Endodermal cell (in vitro differentiated cells): Measurements from ENCODE around the gene C8B. TPM values are rescaled to one million over a fixed set of nuclear protein-coding genes. Genes with fewer than 3 reads are reported as not detected.

Experiments used
- DNase-seq: peaks from one replicate; pipeline ENCODE4 v3.0.0-alpha.2; 2017
- H3K27ac ChIP-seq: 2 replicates; pipeline ENCODE4 v1.5.1; 2013; ENCODE audit warnings: mild to moderate bottlenecking, low read depth, low read length, moderate library complexity
- H3K27me3 ChIP-seq: 2 replicates; pipeline ENCODE4 v1.6.1; 2013; ENCODE audit warnings: mild to moderate bottlenecking, low read length, moderate library complexity; ENCODE audit not compliant: insufficient read depth, control insufficient read depth, poor library complexity, severe bottlenecking
- H3K36me3 ChIP-seq: 2 replicates; pipeline ENCODE4 v1.7.0; 2013; ENCODE audit warnings: mild to moderate bottlenecking, low read length, moderate library complexity; ENCODE audit not compliant: control insufficient read depth, insufficient read depth
- H3K4me1 ChIP-seq: one replicate; pipeline ENCODE4 v1.7.0; 2013; ENCODE audit warnings: low read length; ENCODE audit not compliant: control insufficient read depth, insufficient read depth
- H3K4me3 ChIP-seq: 2 replicates; pipeline ENCODE4 v1.5.1; 2013; ENCODE audit warnings: mild to moderate bottlenecking, low read length, moderate library complexity
- H3K9ac ChIP-seq: 2 replicates; pipeline ENCODE4 v1.6.1; 2013; ENCODE audit warnings: mild to moderate bottlenecking, low read length, moderate library complexity; ENCODE audit not compliant: poor library complexity, severe bottlenecking; ENCODE audit errors: extremely low read depth
- H3K9me3 ChIP-seq: 2 replicates; pipeline ENCODE4 v1.6.1; 2013; ENCODE audit warnings: mild to moderate bottlenecking, low read length, moderate library complexity; ENCODE audit not compliant: control insufficient read depth
- H3K27ac Mint-ChIP-seq: 2 replicates; pipeline ENCODE4 v1.8.0; 2020; ENCODE audit warnings: mixed read lengths
- H3K27me3 Mint-ChIP-seq: 2 replicates; pipeline ENCODE4 v1.8.0; 2021; ENCODE audit warnings: mild to moderate bottlenecking, mixed read lengths; ENCODE audit not compliant: insufficient read depth
- H3K36me3 Mint-ChIP-seq: 2 replicates; pipeline ENCODE4 v1.8.0; 2020; ENCODE audit warnings: low read depth, mixed read lengths
- H3K4me1 Mint-ChIP-seq: 2 replicates; pipeline ENCODE4 v1.8.0; 2020; ENCODE audit warnings: mixed read lengths
- H3K4me3 Mint-ChIP-seq: 2 replicates; pipeline ENCODE4 v1.8.0; 2020; ENCODE audit warnings: mild to moderate bottlenecking, moderate library complexity, mixed read lengths
- H3K9me3 Mint-ChIP-seq: 2 replicates; pipeline ENCODE4 v1.8.0; 2020; ENCODE audit warnings: mild to moderate bottlenecking, mixed read lengths
- WGBS, 2 experiments: methylation state at CpG; one replicate each; pipeline versions ENCODE4 v1.1.5 to v1.1.7; 2013; ENCODE audit warnings: missing lambda C conversion rate in 2 of 2, mixed read lengths in 1 of 2; ENCODE audit not compliant: insufficient coverage in 1 of 2, insufficient read length in 1 of 2; 5-methylcytosine and 5-hydroxymethylcytosine counted together
- total RNA-seq, 2 donors: library from RNA; stranded (reverse); fragmentation: NEBNext Ultra II Directional in 1 of 2; extraction: Animal tissue kit (Norgen Biotek cat#: 25700) in 1 of 2; gene quantifications; 2 replicates in 1 of 2; 3 replicates in 1 of 2; pipeline ENCODE4 v1.2.1, GENCODE V29; 2021
- TF ChIP-seq, protein P1 (sequence below): fragments of 200-600 bp; sonication (generic); conservative IDR thresholded peaks from 2 replicates; pipeline ENCODE4 v1.5.0; 2021; ENCODE audit warnings: antibody characterized with exemption, mild to moderate bottlenecking

C8B gene
- total RNA-seq, 2 donors from 2014 or later = not detected

GRCh38 chr1:56890229-56890628 is 75.6 kb downstream of the C8B start:
- no peaks in the 10 kb centered on the region for H3K9me3 ChIP-seq
- DNase-seq = no peak
- no peak overlapping the region for H3K4me3 ChIP-seq
- no peaks in the 10 kb centered on the region for H3K36me3 Mint-ChIP-seq
- peaks cover 12% of the 10 kb centered on the region for H3K27me3 Mint-ChIP-seq
- H3K4me3 Mint-ChIP-seq = no peak overlapping the region
- no peak overlapping the region for H3K27ac Mint-ChIP-seq
- peaks cover 8% of the 10 kb centered on the region for H3K27me3 ChIP-seq
- 91 to 92% methylated on average over 2 to 3 of the region's 3 CpGs for WGBS, 2 experiments
- H3K9ac ChIP-seq = no peak overlapping the region
- no peak overlapping the region for H3K27ac ChIP-seq
- no peaks in the 10 kb centered on the region for H3K4me1 Mint-ChIP-seq
- no peaks in the 10 kb centered on the region for H3K9me3 Mint-ChIP-seq
- no peaks in the 10 kb centered on the region for H3K36me3 ChIP-seq
- H3K4me1 ChIP-seq = no peaks in the 10 kb centered on the region
- TF ChIP-seq, protein P1, sequence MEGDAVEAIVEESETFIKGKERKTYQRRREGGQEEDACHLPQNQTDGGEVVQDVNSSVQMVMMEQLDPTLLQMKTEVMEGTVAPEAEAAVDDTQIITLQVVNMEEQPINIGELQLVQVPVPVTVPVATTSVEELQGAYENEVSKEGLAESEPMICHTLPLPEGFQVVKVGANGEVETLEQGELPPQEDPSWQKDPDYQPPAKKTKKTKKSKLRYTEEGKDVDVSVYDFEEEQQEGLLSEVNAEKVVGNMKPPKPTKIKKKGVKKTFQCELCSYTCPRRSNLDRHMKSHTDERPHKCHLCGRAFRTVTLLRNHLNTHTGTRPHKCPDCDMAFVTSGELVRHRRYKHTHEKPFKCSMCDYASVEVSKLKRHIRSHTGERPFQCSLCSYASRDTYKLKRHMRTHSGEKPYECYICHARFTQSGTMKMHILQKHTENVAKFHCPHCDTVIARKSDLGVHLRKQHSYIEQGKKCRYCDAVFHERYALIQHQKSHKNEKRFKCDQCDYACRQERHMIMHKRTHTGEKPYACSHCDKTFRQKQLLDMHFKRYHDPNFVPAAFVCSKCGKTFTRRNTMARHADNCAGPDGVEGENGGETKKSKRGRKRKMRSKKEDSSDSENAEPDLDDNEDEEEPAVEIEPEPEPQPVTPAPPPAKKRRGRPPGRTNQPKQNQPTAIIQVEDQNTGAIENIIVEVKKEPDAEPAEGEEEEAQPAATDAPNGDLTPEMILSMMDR = no peak

DNA sequence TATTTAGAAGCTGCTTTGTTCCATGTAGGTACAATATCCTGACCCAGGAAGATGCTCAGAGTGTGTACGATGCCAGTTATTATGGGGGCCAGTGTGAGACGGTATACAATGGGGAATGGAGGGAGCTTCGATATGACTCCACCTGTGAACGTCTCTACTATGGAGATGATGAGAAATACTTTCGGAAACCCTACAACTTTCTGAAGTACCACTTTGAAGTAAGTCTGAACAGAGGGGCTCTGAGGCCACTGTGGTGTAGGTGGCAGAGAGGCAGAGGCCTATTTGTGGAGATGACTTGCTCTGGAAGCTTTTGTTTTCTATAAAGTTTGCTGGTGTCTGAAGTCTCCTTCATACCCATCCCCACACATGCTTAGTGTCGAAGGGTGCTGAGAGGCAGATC is 84.4 kb downstream of the C8B start:
- H3K9me3 Mint-ChIP-seq = no peaks in the 10 kb centered on the region
- 94 to 95% methylated on average over 5 to 6 of the region's 6 CpGs for WGBS, 2 experiments
- H3K27me3 ChIP-seq = peaks cover 8% of the 10 kb centered on the region
- no peaks in the 10 kb centered on the region for H3K36me3 ChIP-seq
- H3K4me1 Mint-ChIP-seq = no peaks in the 10 kb centered on the region
- no peaks in the 10 kb centered on the region for H3K36me3 Mint-ChIP-seq
- DNase-seq = no peak
- H3K27ac ChIP-seq = no peak overlapping the region
- H3K4me3 Mint-ChIP-seq = no peak overlapping the region
- no peaks in the 10 kb centered on the region for H3K9me3 ChIP-seq
- H3K4me1 ChIP-seq = no peaks in the 10 kb centered on the region
- TF ChIP-seq, protein P1 = no peak
- no peak overlapping the region for H3K9ac ChIP-seq
- H3K27ac Mint-ChIP-seq = no peak overlapping the region
- H3K27me3 Mint-ChIP-seq = peaks cover 14% of the 10 kb centered on the region
- H3K4me3 ChIP-seq = no peak overlapping the region

DNA sequence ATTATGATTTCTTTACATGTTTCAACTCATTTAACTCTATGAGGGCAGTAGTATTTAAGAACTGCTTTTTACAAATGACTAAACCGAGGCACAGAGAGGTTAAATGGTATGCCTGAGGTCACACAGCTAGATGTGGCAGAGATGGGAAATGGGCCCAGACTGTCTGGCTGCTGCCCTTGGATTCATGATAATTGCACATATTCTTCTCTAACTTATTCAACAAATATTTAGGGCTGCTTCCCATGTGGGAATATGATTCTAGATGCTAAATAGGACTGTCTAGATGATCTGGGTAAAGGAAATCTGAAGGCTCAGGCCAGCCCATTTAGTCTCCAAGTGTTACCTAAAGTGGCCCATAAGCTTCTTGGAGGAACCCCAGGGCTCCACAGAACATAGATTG is 85.0 kb downstream of the C8B start:
- Histone ChIP-seq H3K4me1 (no peaks in the 10 kb centered on the region), H3K27ac (no peak overlapping the region), H3K27me3 (peaks cover 8% of the 10 kb centered on the region), H3K4me3 (no peak overlapping the region), H3K36me3 (no peaks in the 10 kb centered on the region), H3K9me3 (no peaks in the 10 kb centered on the region), H3K9ac (no peak overlapping the region)
- Mint-ChIP-seq H3K27ac (no peak overlapping the region), H3K27me3 (peaks cover 19% of the 10 kb centered on the region), H3K4me1 (no peaks in the 10 kb centered on the region), H3K4me3 (no peak overlapping the region), H3K9me3 (no peaks in the 10 kb centered on the region), H3K36me3 (no peaks in the 10 kb centered on the region)
- WGBS, 2 experiments = 100% methylated on average over 1 of the region's 1 CpG; no CpG with 5 or more reads in 1 of the 2 experiments
- TF ChIP-seq, protein P1 = no peak
- no peak for DNase-seq

Other genes with a start within 250 kb of the C8B start
- 10 to 100 TPM in 1 of 2 donors, 1 to 10 TPM in 1; 8.2 to 12.0 TPM for gene FYB2, start 146.6 kb downstream of the C8B start, total RNA-seq
- gene C8A, start 111.2 kb downstream of the C8B start, total RNA-seq = not detected